Large intestine (tissue), 12 donors: Measurements from ENCODE around the gene DGKH. TPM values are rescaled to one million over a fixed set of nuclear protein-coding genes. Genes with fewer than 3 reads are reported as not detected.

ENCODE experiments used
- DNase-seq, 2 donors: peaks; one replicate each; pipeline versions ENCODE4 v3.0.0 to v3.0.0-alpha.2; 2013
- H3K27ac ChIP-seq: one replicate; pipeline ENCODE4 v1.5.1; 2013; ENCODE audit warnings: low read length
- H3K27me3 ChIP-seq: 2 replicates; pipeline ENCODE4 v1.6.1; 2013; ENCODE audit warnings: low read length; ENCODE audit not compliant: control insufficient read depth, insufficient read depth
- H3K36me3 ChIP-seq: 2 replicates; pipeline ENCODE4 v1.6.1; 2013; ENCODE audit warnings: low read length; ENCODE audit not compliant: control insufficient read depth, insufficient read depth
- H3K4me1 ChIP-seq: one replicate; pipeline ENCODE4 v1.6.1; 2013; ENCODE audit warnings: low read length; ENCODE audit not compliant: control insufficient read depth, insufficient read depth
- H3K4me3 ChIP-seq: one replicate; pipeline ENCODE4 v1.5.1; 2013; ENCODE audit warnings: low read length
- H3K9me3 ChIP-seq: one replicate; pipeline ENCODE4 v1.6.1; 2013; ENCODE audit warnings: mild to moderate bottlenecking, low read depth, low read length, moderate library complexity; ENCODE audit not compliant: control insufficient read depth
- WGBS: methylation state at CpG from one replicate; pipeline ENCODE4 v1.1.5; 2013; ENCODE audit warnings: low lambda C conversion rate; ENCODE audit not compliant: insufficient coverage; 5-methylcytosine and 5-hydroxymethylcytosine counted together
- long read RNA-seq, 11 donors: transcript quantifications; one replicate each; lab custom pipeline, GENCODE V29; 2026
- polyA plus RNA-seq: library from polyadenylated mRNA; unstranded; fragments of 120-200 nt; gene quantifications from one replicate; pipeline ENCODE4 v1.2.1, GENCODE V29; 2013

The DGKH gene, protein sequence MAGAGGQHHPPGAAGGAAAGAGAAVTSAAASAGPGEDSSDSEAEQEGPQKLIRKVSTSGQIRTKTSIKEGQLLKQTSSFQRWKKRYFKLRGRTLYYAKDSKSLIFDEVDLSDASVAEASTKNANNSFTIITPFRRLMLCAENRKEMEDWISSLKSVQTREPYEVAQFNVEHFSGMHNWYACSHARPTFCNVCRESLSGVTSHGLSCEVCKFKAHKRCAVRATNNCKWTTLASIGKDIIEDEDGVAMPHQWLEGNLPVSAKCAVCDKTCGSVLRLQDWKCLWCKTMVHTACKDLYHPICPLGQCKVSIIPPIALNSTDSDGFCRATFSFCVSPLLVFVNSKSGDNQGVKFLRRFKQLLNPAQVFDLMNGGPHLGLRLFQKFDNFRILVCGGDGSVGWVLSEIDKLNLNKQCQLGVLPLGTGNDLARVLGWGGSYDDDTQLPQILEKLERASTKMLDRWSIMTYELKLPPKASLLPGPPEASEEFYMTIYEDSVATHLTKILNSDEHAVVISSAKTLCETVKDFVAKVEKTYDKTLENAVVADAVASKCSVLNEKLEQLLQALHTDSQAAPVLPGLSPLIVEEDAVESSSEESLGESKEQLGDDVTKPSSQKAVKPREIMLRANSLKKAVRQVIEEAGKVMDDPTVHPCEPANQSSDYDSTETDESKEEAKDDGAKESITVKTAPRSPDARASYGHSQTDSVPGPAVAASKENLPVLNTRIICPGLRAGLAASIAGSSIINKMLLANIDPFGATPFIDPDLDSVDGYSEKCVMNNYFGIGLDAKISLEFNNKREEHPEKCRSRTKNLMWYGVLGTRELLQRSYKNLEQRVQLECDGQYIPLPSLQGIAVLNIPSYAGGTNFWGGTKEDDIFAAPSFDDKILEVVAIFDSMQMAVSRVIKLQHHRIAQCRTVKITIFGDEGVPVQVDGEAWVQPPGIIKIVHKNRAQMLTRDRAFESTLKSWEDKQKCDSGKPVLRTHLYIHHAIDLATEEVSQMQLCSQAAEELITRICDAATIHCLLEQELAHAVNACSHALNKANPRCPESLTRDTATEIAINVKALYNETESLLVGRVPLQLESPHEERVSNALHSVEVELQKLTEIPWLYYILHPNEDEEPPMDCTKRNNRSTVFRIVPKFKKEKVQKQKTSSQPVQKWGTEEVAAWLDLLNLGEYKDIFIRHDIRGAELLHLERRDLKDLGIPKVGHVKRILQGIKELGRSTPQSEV
- 6.9 TPM for polyA plus RNA-seq
- long read RNA-seq, donor 1, result 0 reads
- long read RNA-seq, donor 2, result 0 reads
- long read RNA-seq, donor 3, result 0 reads
- long read RNA-seq, donor 4, result 0 reads
- long read RNA-seq, donor 5, result 0 reads
- long read RNA-seq, donor 6, result 0 reads
- long read RNA-seq, donor 7, result 0 reads
- long read RNA-seq, donor 8, result 0 reads
- long read RNA-seq, donor 9, result 0 reads
- long read RNA-seq, donor 10, result 0 reads
- long read RNA-seq, donor 11, result 0 reads

DNA sequence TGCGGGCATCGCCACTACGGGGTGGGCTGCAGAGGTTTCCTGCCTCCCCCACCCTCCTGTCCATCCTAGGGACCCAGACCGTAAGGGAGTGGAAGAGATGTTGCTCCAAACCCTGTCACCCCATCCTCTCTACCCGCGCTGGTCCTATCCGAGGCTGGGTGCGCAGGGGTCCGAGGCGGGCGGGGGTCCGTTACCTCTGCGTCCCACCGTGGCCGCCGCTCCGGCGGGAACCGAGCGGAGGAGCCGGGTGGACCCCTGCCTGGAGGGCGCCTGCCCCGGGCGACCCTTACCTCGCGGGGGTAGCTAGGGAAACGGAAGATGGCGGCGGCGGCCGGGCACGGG is at the start of gene DGKH:
Gene DGKH (plus strand): TSS at position 307 of the 342 bp plus-strand sequence. CDS start 126 bp downstream, outside the sequence.
- WGBS, result no CpG with 5 or more reads among the region's 32 CpGs
- Histone ChIP-seq H3K9me3 (no peaks in the 10 kb centered on the region), H3K27me3 (no peaks in the 10 kb centered on the region), H3K4me3 (peak within 1 kb of the TSS; percentile 85), H3K27ac (peak within 1 kb of the TSS; percentile 90), H3K36me3 (no peaks in the 10 kb centered on the region), H3K4me1 (no peaks in the 10 kb centered on the region)
- DNase-seq, result no peak

DNA sequence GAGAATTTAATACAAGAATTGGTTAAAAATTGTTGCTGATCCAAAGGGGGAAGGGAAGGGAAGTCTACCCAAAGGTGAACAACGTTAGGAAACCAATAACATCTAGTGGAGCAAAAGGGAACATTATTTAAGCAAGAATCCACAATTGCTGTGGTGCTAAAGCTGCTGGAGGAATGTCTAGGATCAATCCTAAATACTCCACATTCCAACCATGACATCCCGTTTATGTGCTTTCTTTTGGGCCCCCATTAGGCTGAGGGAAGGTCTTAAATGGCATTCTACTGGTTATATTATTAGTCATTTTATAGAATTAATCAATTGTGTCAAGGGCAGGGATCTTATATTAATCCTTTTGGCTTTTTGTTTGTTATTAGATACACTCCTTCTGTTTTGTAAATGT is 47.6 kb upstream of the DGKH start:
- H3K4me3 ChIP-seq, result no peak overlapping the region
- no peak for DNase-seq
- H3K9me3 ChIP-seq, result no peaks in the 10 kb centered on the region
- 80% methylated on average over 1 of the region's 2 CpGs for WGBS
- H3K27me3 ChIP-seq, result no peaks in the 10 kb centered on the region
- H3K4me1 ChIP-seq, result no peaks in the 10 kb centered on the region
- no peak overlapping the region for H3K27ac ChIP-seq
- H3K36me3 ChIP-seq, result no peaks in the 10 kb centered on the region

DNA sequence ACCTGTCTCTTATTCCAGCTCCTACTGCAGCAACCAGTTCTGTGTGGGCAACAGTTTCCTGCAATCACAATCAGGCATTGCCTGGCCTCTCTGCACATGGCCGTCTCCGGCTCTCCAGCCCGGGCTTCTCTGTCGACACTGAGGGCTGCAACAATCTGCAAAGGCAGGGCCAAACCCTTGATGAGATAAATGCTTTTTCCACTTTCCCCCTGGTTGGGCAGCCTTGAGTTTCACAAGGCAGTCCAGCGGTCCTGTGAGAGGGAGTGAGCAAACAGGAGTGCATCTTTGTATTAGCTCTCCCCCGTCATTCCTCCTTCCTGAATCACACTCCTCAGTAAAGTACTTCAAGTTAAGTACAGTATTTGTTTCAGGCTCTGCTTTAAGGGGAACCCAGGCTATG is 46.9 kb upstream of the DGKH start:
- Histone ChIP-seq H3K27ac (no peak overlapping the region), H3K9me3 (no peaks in the 10 kb centered on the region), H3K27me3 (no peaks in the 10 kb centered on the region), H3K4me3 (no peak overlapping the region), H3K4me1 (no peaks in the 10 kb centered on the region), H3K36me3 (no peaks in the 10 kb centered on the region)
- peak in 1 of 2 donors; percentile 17 for DNase-seq
- WGBS, result no CpG with 5 or more reads among the region's 6 CpGs

DNA sequence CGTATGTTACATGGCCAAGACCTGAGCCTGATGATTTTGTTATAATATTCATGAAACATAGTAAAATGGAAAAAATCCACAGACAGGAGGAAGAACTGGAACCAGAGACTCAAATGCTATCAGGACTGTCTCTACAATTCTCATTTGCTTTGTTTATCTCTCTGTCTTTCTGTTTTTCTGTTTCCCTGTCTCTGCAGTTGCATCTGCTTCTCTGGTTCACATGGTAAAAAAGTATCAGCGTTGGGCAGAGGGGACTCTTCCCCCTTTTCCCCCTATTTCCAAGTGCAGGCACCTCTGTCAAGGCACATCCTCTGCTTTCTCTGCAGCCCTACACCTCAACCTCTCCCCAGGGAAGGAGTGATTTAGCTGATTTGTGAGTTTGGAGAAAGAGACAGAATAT is 46.4 kb upstream of the DGKH start:
- Histone ChIP-seq H3K27me3 (no peaks in the 10 kb centered on the region), H3K36me3 (no peaks in the 10 kb centered on the region), H3K9me3 (no peaks in the 10 kb centered on the region), H3K4me1 (no peaks in the 10 kb centered on the region), H3K4me3 (no peak overlapping the region), H3K27ac (no peak overlapping the region)
- WGBS, result no CpG with 5 or more reads among the region's 2 CpGs
- DNase-seq, result no peak

DNA sequence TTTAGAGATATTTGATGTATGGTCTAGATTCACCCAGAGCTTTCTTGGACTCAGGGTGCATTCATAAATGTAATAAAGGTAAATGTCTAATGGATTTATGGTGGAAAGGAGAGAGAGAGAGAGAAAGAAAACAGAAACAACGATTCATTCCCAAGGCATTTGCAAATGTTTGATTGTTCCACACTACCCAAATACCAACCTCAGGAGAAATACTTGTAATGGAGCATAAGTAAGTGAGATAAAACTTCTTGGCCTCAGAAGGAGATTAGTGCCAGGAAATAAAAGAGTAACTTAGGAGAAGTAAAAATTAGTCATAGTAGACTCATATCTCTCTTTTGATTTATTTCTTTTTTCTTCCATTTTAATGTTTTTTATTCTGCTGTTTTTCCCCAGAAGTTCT is 40.6 kb upstream of the DGKH start:
- no peaks in the 10 kb centered on the region for H3K4me1 ChIP-seq
- DNase-seq, result no peak
- H3K4me3 ChIP-seq, result no peak overlapping the region
- H3K27ac ChIP-seq, result no peak overlapping the region
- no peaks in the 10 kb centered on the region for H3K9me3 ChIP-seq
- H3K27me3 ChIP-seq, result no peaks in the 10 kb centered on the region
- no peaks in the 10 kb centered on the region for H3K36me3 ChIP-seq
- WGBS, result no CpG with 5 or more reads among the region's 1 CpG

DNA sequence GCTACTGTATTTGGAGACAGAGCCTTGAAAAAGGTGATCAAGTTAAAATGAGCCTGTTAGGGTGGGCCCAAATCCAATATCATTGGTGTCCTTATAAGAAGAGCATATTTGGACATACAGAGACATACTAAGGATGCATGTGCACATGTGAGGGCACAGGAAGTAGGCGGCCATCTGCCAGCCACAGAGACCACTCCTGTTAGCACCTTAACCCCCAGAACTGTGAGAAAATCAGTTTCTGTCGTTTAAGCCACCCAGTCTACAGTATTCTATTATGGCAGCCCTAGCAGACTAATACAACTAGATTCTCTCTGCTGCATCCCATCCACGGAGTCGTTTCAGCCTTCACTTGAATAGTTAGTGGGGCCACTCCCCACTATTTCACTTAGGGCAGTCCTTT is 39.4 kb upstream of the DGKH start:
- DNase-seq, result no peak
- no peak overlapping the region for H3K27ac ChIP-seq
- no peak overlapping the region for H3K4me3 ChIP-seq
- no peaks in the 10 kb centered on the region for H3K36me3 ChIP-seq
- H3K9me3 ChIP-seq, result no peaks in the 10 kb centered on the region
- WGBS, result no CpG with 5 or more reads among the region's 4 CpGs
- no peaks in the 10 kb centered on the region for H3K27me3 ChIP-seq
- H3K4me1 ChIP-seq, result no peaks in the 10 kb centered on the region

DNA sequence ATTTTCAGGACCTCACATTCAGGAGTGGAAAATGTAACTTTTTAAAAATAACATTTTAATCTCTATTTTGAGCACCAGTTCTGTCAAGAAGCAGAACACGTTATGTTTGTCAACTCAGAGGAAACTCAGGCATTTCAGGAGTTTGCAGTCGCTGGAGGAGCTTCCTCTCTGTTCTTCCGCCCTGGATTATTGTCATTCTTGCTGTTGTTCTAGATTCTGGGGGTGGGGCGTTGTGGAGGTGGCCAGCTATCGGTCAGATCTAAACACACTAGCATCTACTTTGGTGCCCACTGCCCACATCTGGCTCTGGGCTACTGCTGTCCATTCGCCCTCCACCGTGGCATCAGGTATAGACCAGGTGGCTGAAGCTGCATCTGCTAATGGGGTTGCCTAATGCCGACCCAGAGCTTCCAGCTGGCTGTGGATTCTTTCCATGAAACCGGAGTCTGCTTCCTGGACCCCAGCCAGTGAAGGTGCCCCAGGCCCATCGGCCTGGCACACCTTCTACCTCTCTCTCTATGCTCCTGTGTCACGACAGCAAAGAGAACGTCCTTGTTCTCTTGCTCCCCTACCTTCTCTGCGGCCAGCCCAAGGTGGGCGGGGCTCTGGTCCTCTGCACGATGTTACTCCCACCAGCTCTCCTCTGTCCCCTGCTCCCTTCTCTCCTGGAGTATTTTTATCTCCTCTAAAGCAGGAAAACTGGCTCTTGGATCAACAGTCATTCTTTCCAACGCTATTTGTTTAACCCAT is 36.7 kb upstream of the DGKH start:
- Histone ChIP-seq H3K4me1 (no peaks in the 10 kb centered on the region), H3K36me3 (no peaks in the 10 kb centered on the region), H3K27me3 (no peaks in the 10 kb centered on the region), H3K27ac (no peak overlapping the region), H3K9me3 (no peaks in the 10 kb centered on the region), H3K4me3 (no peak overlapping the region)
- DNase-seq, result peak in 1 of 2 donors; percentile 7
- WGBS, result 36% methylated on average over 4 of the region's 16 CpGs

DNA sequence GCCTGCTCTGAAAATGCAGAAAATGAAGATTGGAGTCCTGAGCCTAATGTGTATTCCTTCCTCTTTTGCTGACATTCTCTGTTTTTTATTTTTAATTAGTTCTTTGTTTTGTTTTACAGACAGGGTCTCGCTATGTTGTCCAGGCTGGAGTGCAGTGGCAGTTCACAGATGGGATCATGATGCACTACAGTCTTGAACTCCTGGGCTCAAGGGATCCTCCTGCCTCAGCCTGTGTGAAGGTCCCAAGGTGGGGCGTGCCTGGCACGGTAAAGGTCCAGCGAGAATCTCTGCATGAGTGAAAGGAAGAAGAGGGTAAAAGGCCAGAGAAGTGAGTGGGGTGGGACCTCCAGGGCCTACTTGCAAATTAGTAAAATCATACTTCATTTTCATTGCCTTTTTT is 34.3 kb upstream of the DGKH start:
- H3K4me1 ChIP-seq, result no peaks in the 10 kb centered on the region
- no peak for DNase-seq

DNA sequence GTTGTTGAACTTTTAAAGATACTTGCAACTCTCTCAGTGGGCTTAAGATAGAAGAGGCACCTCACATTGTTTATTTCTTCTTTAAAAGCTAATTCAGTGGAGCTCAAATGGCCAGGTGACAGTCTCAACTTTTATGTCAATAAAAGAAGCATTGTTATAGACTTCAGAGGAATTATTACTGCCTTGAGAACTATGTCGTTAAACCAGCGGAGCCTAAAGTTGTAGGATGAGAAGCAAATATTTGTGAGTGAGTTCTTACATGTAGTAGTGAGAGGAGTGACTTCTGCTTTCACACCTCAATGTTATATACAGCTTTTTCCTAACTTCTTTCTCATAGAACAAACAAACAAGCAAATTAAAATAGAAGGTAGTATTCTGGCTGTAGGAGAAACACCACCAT is 31.2 kb upstream of the DGKH start:
- no peak for DNase-seq
- H3K36me3 ChIP-seq, result no peaks in the 10 kb centered on the region
- WGBS, result no CpG with 5 or more reads among the region's 2 CpGs

More for the DNA sequence above, 34.3 kb upstream of the DGKH start:
- no peak overlapping the region for H3K4me3 ChIP-seq
- no CpG with 5 or more reads among the region's 4 CpGs for WGBS
- no peak overlapping the region for H3K27ac ChIP-seq
- H3K9me3 ChIP-seq, result no peaks in the 10 kb centered on the region
- H3K36me3 ChIP-seq, result no peaks in the 10 kb centered on the region
- H3K27me3 ChIP-seq, result no peaks in the 10 kb centered on the region

More for the DNA sequence above, 31.2 kb upstream of the DGKH start:
- no peak overlapping the region for H3K27ac ChIP-seq
- H3K4me1 ChIP-seq, result no peaks in the 10 kb centered on the region
- H3K4me3 ChIP-seq, result no peak overlapping the region
- H3K9me3 ChIP-seq, result no peaks in the 10 kb centered on the region
- H3K27me3 ChIP-seq, result no peaks in the 10 kb centered on the region
